GM18519 (cell line): ENCODE measurements around the gene MRFAP1.
"Not testable (repeated sequence)": the region's sequence is repeated elsewhere in the genome, so short reads cannot be mapped to it uniquely, and the experiment has no call there.

Experiments used
- ATAC-seq: cut with Tn5 transposase; IDR thresholded peaks from one replicate; pipeline ENCODE4 v1.9.1; 2021; ENCODE audit warnings: mild to moderate bottlenecking, moderate library complexity; ENCODE audit not compliant: unreplicated experiment, low FRiP score

MRFAP1 gene

GRCh38 chr4:6632125-6632524 is 8.4 kb upstream of the MRFAP1 start:
- no peak for ATAC-seq

GRCh38 chr4:6633091-6633906 is 7.2 kb upstream of the MRFAP1 start:
- ATAC-seq: no peak

GRCh38 chr4:6634746-6635145 is 5.7 kb upstream of the MRFAP1 start:
- no peak for ATAC-seq

- ATAC-seq: no peak
Observed at GRCh38 chr4:6639137-6639680, 1.3 kb upstream of the MRFAP1 start.

GRCh38 chr4:6641164-6641970 is 882 bp downstream of the MRFAP1 start:
- peak; percentile 17 for ATAC-seq

GRCh38 chr4:6641971-6642320 is 1.5 kb downstream of the MRFAP1 start:
- no peak for ATAC-seq

GRCh38 chr4:6643141-6643847 is 2.8 kb downstream of the MRFAP1 start:
- no peak for ATAC-seq

- ATAC-seq: no peak
Observed at GRCh38 chr4:6644792-6645530, 4.5 kb downstream of the MRFAP1 start.

GRCh38 chr4:6647169-6647568 is 6.7 kb downstream of the MRFAP1 start:
- no peak for ATAC-seq

GRCh38 chr4:6647582-6648230 is 7.2 kb downstream of the MRFAP1 start:
- no peak for ATAC-seq

GRCh38 chr4:6649216-6649615 is 8.7 kb downstream of the MRFAP1 start:
- no peak for ATAC-seq

GRCh38 chr4:6654211-6654610 is 13.7 kb downstream of the MRFAP1 start:
- not testable (repeated sequence) for ATAC-seq

- ATAC-seq: not testable (repeated sequence)
Observed at GRCh38 chr4:6655291-6655690, 14.8 kb downstream of the MRFAP1 start.

GRCh38 chr4:6655924-6656323 is 15.4 kb downstream of the MRFAP1 start:
- no peak for ATAC-seq

GRCh38 chr4:6657242-6658208 is 17.0 kb downstream of the MRFAP1 start:
- ATAC-seq: no peak

- no peak for ATAC-seq
Observed at GRCh38 chr4:6658209-6658595, 17.7 kb downstream of the MRFAP1 start.

GRCh38 chr4:6658597-6659075 is 18.2 kb downstream of the MRFAP1 start:
- no peak for ATAC-seq

- ATAC-seq: no peak
Observed at GRCh38 chr4:6659897-6660296, 19.4 kb downstream of the MRFAP1 start.
